LNCaP clone FGC (cell line): ENCODE data around the gene GALNT4.

ENCODE experiments used
- DNase-seq: peaks from one replicate; pipeline ENCODE4 v3.0.0-alpha.2; 2011; ENCODE audit warnings: low read depth
- H3K4me3 ChIP-seq: 2 replicates; pipeline ENCODE4 v1.5.1; 2011; ENCODE audit warnings: mild to moderate bottlenecking, low read depth, low read length, control low read depth
- CTCF ChIP-seq: IDR thresholded peaks from 2 replicates; pipeline ENCODE4 v1.5.1; 2012; ENCODE audit warnings: mild to moderate bottlenecking; ENCODE audit not compliant: control insufficient read depth, insufficient read depth; ENCODE audit errors: extremely low read depth

GALNT4 gene

GRCh38 chr12:89524541-89525304 is at the start of gene GALNT4:
GALNT4 (minus strand) TSS chr12:89524796; CDS start chr12:89524549, 247 bp downstream.
- peak; percentile 54 for DNase-seq
- peak; percentile 78 for TF ChIP-seq CTCF

GRCh38 chr12:89573051-89573810 is 48.6 kb upstream of the GALNT4 start:
- DNase-seq = no peak
- no peak for TF ChIP-seq CTCF
- no peak overlapping the region for H3K4me3 ChIP-seq

More at GRCh38 chr12:89524541-89525304, at the start of gene GALNT4:
- peak within 1 kb of the TSS; percentile 87 for H3K4me3 ChIP-seq

GRCh38 chr12:89571491-89572195 is 47.0 kb upstream of the GALNT4 start:
- DNase-seq = no peak
- no peak overlapping the region for H3K4me3 ChIP-seq
- TF ChIP-seq CTCF = no peak

- no peak overlapping the region for H3K4me3 ChIP-seq
- DNase-seq = no peak
- TF ChIP-seq CTCF = no peak
Measured at GRCh38 chr12:89568484-89568883, 43.9 kb upstream of the GALNT4 start.

GRCh38 chr12:89567691-89568239 is 43.2 kb upstream of the GALNT4 start:
- TF ChIP-seq CTCF = no peak
- no peak for DNase-seq
- no peak overlapping the region for H3K4me3 ChIP-seq

GRCh38 chr12:89566615-89567014 is 42.0 kb upstream of the GALNT4 start:
- H3K4me3 ChIP-seq = no peak overlapping the region
- no peak for DNase-seq
- no peak for TF ChIP-seq CTCF
